ENCODE measurements around the gene HCN2.
"Not testable (repeated sequence)": the region's sequence is repeated elsewhere in the genome, so short reads cannot be mapped to it uniquely, and the experiment has no call there.

Gene HCN2

DNA sequence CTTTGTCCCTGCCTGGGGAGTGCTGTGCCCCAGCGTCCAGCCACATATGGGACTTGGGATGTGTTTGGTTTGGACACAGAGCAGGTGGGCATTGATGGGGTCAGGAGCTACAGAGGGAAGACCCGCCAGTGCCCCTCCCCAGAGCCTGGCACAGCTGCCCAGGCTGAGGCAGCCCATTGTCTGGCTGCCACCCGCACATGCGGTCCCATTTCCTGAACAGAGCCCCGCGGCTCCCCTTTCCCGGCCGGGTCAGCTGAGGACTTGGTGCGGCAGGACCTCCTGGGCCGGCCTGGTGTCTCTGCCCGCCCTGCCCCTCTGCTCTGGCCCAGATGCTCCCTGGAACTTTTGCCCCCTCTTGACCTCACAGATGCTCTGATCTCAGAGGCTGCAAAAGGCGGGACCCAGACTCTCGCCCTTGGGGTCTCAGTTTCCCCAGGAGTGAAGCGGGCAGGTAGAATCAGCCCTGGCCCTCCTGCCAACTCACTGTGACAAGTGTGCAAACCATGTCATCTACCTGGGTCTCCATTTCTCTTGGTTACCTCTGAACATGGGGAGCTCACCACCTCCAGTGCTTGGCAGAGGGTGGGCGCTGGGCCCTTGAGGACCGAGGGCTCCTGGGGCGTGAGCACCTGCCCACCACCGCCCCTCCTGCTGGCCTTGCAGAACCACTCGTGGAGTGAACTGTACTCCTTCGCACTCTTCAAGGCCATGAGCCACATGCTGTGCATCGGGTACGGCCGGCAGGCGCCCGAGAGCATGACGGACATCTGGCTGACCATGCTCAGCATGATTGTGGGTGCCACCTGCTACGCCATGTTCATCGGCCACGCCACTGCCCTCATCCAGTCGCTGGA lies 17.8 kb downstream of the HCN2 start:
- no peak for DNase-seq

DNA sequence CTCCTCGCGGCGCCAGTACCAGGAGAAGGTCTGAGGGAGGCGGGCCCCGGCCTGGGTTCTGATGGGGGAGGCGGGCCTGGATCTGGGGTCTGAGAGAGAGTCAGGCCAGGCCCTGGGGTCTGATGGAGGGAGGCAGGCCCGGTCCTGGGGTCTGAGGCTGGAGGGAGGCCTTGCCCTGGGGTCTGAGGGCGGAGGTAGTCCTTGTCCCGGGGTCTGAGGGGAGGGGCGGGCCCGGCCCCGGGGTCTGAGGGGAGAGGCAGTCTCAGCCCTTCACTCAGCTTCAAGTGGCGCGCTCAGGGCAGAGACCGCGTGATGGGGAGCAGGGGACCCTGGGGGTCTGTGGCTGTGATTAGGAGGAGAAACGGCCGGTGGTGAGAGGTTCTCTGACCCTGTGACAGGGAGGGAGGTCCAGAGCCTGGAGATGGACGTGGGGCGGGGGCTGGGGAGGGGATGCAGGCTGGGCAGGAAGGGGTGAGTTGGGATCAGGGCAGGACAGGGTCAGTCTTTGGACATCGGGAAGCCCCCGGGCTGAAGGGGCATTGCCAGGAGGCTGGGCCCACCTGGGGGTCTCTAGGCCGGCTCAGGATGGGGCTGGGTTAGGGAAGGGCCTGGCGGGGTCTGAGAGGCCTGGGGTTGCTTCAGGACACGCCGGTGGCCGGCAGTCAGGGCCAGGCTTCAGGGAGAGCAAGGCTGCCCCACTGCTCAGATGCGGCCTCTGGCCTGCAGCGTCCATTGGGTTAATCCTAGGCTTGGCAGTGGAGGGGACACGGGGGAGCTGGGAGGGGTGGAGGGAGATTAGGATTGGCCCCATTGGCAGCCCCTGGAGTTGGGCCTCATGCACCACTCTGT lies 18.7 kb downstream of the HCN2 start:
- no peak for DNase-seq

DNA sequence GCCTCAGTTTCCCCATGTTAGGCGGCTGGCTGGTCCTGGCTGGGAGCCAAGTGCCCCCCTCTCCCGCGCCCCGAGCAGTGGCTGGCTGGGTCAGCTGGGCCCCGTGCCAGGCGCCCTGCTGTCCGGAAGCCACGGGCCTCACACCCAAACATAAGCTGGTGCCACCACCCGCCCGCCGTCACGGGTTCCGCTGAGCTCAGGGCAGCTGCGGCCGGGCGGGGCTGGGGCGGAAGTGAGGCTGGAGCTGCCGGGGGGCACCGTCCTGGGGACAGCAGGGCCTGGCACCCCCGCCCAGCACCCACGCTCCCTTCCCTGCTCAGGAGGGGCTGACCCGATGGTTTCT lies 19.3 kb downstream of the HCN2 start:
- DNase-seq: no peak

DNA sequence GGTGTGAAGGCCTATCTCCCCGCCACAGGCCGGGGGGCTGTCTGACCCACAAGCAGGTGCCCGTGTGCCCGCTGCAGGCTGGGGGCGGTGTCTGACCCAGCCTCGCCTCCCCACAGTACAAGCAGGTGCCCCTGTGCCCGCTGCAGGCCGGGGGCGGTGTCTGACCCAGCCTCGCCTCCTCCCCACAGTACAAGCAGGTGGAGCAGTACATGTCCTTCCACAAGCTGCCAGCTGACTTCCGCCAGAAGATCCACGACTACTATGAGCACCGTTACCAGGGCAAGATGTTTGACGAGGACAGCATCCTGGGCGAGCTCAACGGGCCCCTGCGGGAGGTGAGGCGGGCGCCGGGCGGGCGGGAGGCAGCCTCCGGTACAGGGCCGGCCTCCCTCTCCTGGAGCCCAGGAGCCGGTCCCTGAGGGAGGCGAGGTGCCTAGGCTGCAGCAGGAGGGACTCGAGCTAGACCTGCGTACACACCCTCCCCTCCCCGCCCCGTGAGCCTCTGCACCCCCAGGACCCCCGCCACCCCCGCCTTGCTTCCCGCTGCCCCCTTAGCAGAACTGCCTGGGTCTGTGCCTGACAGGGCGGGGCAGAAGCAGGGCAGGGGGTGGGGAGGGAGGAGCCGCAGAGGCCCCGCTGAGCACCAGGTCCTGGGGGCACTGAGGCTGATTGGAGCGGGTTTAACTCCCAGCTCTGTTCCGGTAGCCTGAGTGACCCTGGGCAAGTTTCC lies 20.6 kb downstream of the HCN2 start:
- DNase-seq: peak; percentile 47

DNA sequence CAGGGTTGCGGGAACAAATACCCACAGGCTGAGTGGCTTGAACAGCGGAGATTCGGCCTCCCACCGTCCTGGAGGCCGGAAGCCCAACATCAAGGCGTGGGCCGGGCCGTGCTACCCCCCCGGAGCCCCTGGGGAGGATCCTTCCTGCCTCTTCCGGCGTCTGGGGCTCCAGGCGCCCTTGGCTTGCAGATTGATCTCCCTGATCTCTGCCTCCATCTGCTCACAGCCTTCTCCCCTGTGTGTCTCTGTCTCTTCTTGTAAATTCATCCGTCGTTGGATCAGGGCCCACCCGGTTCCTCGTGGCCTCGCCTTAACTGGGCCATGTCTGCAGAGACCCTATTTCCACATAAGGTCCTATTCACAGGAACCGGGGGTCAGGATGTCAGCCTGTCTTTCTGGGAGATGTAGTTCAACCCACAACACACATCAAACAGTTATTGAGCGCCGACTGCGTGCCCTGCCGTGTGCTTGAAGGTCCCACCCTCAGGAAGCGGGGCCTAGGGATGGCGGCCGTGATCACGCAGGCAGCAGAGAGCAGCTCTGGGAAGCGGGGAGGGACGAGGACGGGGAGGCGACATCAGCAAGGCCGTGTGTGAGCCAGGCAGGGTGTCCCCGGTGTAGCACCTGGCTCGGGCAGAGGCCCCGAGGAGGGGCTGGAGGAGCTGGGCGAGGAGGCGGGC lies 21.3 kb downstream of the HCN2 start:
- peak; percentile 74 for DNase-seq

DNA sequence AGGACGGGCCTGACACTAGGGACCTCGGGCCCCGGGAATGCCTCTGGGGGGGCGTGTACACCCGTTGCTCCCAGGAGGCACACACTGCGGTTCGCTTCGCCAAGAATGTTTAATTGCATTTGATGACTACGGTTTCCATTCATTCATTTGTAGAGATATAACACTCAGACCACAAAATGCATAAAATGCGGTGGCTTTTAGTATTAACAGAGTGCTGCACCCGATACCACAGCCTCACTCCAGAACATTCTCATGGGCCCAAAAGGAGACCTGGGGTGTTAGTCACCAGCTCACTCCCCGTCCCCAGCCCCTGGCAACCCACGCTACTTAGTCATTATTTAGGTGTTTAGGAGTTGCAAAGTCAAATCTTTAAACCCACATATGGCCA lies 21.8 kb downstream of the HCN2 start:
- DNase-seq: peak; percentile 81

DNA sequence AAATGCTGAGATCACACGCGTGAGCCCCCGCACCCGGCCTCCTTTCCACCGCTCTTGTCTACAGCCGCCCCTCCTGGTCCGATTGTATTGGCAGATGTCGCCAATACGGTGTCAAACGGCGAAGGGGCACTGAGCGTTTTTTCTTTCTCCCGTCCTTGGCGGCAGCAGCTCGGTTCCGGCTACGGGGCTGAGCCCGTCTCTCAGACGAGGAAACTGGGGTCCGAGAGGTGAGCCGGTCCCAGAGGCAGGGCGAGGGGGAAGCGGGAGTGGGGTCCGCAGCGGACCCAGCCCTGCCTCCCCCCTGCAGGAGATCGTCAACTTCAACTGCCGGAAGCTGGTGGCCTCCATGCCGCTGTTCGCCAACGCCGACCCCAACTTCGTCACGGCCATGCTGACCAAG lies 23.3 kb downstream of the HCN2 start:
- no peak for DNase-seq

DNA sequence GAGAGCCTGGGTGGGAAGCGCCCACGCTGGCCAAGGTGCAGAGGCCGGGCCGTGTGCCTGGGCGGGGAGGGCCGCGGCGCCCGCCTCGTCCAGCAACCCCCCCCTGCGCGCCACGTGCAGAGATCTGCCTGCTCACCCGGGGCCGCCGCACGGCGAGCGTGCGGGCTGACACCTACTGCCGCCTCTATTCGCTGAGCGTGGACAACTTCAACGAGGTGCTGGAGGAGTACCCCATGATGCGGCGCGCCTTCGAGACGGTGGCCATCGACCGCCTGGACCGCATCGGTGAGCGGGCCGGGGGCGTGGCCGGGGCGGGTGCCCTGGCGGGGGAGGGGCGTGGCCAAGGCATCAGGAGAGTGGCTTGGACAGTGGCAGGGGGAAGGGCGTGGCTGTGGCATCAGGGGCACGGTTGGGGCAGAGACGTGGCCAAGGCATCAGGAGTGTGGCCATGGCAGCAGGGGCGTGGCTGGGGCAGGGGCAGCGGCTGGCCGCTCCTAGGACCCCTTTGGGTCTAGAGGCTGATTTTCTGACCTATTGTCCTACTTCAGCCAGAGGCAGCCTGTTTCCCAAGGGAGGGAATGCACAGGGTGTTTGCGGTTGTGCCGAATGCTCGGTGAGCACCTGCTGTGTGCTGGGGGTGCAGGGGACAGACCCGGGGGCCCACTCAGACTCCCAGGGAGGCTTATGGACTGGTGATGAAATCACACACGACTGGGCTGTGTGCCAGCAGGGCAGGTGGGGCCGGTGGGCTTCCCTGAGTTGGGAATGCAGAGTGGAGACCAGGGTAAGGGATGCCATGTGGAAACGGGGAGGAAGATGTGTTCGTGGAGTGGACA lies 24.3 kb downstream of the HCN2 start:
- no peak for DNase-seq

DNA sequence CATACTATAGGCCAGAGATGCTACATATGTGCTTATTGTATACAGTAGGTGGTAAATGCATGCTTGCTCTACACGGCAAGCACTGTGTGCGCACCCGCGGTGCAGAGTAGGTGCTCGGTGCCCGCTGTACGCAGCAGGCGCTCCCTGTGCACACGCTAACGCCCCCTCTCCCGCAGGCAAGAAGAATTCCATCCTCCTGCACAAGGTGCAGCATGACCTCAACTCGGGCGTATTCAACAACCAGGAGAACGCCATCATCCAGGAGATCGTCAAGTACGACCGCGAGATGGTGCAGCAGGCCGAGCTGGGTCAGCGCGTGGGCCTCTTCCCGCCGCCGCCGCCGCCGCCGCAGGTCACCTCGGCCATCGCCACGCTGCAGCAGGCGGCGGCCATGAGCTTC lies 25.9 kb downstream of the HCN2 start:
- no peak for DNase-seq

DNA sequence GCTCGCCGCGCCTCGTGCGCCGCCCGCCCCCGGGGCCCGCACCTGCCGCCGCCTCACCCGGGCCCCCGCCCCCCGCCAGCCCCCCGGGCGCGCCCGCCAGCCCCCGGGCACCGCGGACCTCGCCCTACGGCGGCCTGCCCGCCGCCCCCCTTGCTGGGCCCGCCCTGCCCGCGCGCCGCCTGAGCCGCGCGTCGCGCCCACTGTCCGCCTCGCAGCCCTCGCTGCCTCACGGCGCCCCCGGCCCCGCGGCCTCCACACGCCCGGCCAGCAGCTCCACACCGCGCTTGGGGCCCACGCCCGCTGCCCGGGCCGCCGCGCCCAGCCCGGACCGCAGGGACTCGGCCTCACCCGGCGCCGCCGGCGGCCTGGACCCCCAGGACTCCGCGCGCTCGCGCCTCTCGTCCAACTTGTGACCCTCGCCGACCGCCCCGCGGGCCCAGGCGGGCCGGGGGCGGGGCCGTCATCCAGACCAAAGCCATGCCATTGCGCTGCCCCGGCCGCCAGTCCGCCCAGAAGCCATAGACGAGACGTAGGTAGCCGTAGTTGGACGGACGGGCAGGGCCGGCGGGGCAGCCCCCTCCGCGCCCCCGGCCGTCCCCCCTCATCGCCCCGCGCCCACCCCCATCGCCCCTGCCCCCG lies 26.5 kb downstream of the HCN2 start:
- DNase-seq: no peak

DNA sequence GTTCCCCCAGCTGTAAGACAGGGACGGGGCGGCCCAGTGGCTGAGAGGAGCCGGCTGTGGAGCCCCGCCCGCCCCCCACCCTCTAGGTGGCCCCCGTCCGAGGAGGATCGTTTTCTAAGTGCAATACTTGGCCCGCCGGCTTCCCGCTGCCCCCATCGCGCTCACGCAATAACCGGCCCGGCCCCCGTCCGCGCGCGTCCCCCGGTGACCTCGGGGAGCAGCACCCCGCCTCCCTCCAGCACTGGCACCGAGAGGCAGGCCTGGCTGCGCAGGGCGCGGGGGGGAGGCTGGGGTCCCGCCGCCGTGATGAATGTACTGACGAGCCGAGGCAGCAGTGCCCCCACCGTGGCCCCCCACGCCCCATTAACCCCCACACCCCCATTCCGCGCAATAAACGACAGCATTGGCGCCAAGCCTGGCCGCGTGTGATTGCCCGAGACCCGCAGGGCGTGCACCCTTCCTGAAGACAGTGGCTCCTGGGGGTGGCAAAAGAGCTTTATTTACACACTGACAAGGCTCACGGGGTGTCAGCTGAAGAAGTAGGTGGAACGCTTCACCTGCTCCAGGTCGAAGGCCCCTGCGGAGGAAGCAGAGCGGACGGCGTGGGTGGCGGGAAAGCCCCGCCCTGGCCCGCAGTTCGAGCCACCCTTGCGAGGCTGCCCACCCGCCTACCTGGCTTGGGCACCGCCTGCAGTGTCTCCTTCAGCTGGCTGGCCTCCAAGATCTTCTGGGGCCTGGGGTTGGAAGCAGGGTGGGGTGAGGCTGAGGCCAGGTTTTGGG lies 27.3 kb downstream of the HCN2 start:
- no peak for DNase-seq

DNA sequence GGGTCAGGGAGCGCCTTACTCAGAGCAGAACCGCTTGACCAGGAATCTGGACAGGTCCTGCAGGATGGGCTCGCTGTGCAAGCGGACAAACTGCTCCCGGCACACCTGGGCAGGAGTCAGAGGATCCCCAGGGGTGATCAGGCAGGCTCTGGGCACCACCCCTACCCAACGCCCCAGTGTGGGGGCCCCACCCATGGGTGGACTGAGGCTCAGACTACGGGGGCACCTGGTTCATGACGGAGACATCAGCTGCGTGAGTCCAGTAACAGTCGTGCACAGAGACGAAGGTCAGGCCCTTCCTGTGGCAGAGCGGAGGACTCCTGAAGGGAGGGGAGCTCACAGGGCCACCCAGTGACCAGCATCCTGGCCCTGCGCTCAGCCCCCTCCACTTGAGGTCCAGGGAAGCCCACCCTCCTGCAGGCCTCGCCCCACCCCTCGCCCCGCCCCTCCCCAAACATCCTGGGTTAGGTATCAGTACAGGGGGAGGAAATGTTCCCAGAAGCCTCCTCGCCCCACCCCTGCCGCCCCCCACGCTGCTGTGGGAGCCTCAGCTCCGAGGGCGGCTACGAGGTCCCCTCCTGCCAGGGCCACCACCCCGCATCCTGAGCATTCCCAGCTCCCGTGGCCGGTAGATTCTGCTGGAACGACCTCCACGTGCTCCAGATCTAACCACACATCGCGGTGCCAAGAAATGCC lies 28.0 kb downstream of the HCN2 start:
- DNase-seq: no peak

DNA sequence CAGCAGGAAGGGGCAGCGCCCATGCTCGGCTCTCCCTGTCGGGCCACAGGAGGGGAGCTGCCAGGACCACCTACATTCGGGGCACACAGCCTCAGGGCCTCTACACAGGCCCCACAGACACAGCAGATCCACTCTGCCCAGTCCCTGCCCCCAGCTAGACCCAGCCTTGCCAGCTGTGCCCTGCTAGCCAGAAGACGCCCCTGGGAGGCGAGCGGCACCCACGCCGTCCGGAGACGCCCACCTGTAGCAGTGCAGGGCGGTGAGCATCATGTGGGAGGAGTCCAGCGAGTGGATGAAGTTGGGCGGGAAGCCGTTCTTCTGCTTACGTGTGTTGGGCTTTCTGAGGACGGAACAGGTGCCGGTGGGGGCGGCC lies 28.6 kb downstream of the HCN2 start:
- DNase-seq: no peak

DNA sequence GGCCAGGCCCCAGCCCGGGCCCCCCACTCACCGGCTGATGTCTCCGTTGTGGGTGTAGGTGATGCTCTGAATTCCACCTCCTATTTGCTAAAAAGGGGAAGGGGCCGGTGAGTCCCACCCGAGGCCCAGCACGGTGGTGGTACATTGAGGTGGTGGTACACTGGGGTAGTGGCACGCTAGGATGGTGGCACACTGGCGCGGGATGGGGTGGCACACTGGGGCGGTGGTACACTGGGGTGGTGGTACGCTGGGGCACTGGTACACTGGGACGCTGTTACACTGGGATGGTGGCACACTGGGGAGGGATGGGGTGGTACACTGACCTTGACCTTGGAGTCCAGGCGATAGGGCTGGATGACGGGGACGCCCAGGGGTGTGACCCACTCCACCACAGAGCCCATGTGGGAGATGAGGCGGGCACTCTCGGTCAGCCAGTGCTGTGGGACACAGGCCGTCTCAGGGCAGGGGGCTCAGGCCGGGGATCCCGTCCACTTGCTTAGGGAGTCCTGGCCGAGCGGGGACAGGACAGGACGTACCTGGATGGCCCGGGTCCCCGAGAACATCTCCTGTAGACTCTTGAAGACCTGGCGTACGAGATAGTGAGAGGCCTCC lies 29.1 kb downstream of the HCN2 start:
- DNase-seq: no peak

DNA sequence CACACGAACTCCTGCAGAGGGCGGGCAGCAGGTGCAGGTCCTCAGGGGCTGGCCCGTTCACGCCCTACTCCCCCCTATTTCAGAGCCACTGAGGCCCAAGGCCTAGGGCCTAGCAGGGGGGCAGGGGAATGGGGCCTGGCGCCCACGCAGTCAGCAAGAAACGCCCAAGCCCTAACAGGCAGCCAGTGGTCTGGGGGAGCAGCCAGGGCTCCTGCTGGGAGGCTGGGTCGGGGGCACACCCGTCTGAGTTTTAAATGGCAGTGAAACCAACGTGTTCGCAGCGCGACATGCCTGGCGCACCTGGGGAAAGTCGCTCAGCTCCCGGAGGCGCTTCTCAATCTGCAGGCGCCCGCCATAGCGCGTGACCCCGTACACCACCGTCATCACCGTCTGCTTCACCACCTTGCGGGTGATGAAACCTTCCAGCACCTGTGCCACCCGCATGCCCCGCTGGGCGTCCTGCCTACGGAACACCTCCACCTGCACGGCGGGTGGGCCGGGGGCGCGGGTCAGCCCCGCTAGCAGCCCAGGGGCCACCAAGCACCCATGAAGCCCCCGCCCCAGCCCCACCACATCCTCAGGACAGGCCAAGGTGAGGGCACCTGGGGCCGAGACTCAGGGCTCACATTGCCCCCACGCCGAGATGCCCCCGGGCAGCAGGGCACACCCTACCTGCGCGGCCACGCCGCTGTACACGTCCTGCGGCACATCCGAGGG lies 29.8 kb downstream of the HCN2 start:
- DNase-seq: no peak

DNA sequence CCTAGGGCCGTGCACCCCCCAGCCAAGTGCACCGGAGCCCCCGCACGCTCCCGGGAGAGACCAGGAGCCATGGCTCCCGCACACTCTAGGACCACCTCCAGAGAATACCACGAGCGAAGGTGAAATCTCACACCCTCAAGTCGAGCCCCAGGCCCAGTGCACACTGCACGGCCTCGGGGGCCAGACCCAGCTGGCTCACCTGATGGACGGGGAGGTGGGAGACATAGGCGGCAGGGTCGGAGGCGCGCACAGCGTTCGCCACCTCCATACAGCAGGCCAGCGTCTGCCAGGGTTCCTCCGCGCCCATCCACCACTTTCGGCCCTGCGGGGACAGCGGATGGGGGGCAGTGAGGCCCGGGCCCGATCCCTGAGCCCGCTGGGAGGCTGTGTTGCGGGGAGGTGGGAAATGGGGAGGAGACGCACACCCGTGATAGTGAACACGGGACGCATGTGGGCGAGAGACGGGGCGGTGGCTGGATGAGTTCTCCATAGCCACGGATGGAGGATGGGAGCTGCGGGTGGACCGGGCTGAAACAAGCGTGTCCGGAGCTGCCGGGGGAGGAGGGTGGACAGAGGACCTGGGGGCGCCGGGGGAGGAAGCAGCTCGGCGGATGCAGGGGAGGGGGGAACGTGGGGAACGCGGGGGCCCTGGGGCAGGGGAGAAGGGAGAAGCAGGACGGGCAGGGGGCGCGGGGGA lies 30.6 kb downstream of the HCN2 start:
- no peak for DNase-seq

DNA sequence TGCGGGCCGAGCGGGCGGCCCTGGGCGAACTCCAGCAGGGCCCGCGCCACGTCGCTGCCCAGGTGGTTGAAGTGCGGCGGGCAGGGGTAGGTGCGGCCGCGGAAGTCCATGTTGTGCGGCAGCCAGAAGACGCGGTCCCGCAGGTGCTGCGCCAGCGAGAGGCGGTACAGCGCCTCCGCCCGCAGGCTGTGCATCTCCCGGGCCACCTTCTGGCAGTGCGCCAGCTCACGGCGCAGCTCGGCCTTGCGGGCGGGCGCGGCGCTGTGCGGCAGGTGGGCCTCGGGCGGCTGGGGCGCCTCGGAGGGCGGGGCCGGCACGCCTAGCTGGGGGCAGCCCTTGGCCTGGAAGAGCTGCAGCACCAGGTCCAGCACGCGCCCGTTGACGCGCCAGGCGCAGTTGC lies 31.5 kb downstream of the HCN2 start:
- DNase-seq: not testable (repeated sequence)

DNA sequence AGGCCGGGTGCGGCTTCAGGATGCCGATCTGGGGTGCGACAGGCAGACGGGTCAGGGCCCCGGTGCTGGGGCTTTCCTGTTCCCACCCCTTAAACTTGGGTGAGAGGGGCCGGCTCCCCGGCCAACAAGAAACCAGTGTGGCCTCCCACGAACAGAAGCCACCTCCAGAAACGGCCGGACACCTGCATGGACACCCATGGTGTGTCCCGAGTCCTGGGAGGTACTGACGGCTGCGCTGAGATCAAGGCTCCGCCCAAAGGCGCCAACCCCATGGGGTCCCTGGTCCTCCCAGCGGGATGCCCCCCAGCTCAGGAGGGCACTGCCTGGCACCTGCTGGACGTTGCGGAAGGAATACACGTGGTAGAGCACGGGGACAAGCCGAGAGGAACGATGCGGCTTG lies 32.1 kb downstream of the HCN2 start:
- no peak for DNase-seq

Data from stimulated activated CD8-positive, alpha-beta memory T cell treated with anti-CD3 and anti-CD28 coated beads, Interleukin-4, amount 100 ng/mL, for 48 hours (primary cell).